ENCODE data around the gene TTC22.
A peak's percentile ranks its signal among the peaks of the same experiment; 100 is the strongest.

TTC22 gene

GRCh38 chr1:54800899-54801759 is at the start of gene TTC22:
Gene TTC22 (minus strand): TSS chr1:54801323. CDS start chr1:54801163, 160 bp downstream.
- DNase-seq (ENCODE audit: low read depth in 2 of 3, low spot score in 2 of 3): peak in 2 of 3 experiments; percentile 27 to 41

GRCh38 chr1:54850737-54851136 is 49.6 kb upstream of the TTC22 start:
- no peak for DNase-seq (ENCODE audit: low read depth in 2 of 3, low spot score in 2 of 3)

- DNase-seq (ENCODE audit: low read depth in 2 of 3, low spot score in 2 of 3): no peak
These were observed 49.1 kb upstream of the TTC22 start for GRCh38 chr1:54850069-54850730.

- DNase-seq (ENCODE audit: low read depth in 2 of 3, low spot score in 2 of 3): no peak
These were observed 48.3 kb upstream of the TTC22 start for GRCh38 chr1:54849219-54850068.

- no peak for DNase-seq (ENCODE audit: low read depth in 2 of 3, low spot score in 2 of 3)
These were observed 47.2 kb upstream of the TTC22 start for GRCh38 chr1:54848134-54848948.

- no peak for DNase-seq (ENCODE audit: low read depth in 2 of 3, low spot score in 2 of 3)
These were observed 45.7 kb upstream of the TTC22 start for GRCh38 chr1:54846716-54847284.

GRCh38 chr1:54846301-54846700 is 45.2 kb upstream of the TTC22 start:
- no peak for DNase-seq (ENCODE audit: low read depth in 2 of 3, low spot score in 2 of 3)

GRCh38 chr1:54845772-54846171 is 44.6 kb upstream of the TTC22 start:
- no peak for DNase-seq (ENCODE audit: low read depth in 2 of 3, low spot score in 2 of 3)

GRCh38 chr1:54844564-54844963 is 43.4 kb upstream of the TTC22 start:
- no peak for DNase-seq (ENCODE audit: low read depth in 2 of 3, low spot score in 2 of 3)

- no peak for DNase-seq (ENCODE audit: low read depth in 2 of 3, low spot score in 2 of 3)
These were observed 42.3 kb upstream of the TTC22 start for GRCh38 chr1:54843449-54843848.

GRCh38 chr1:54842963-54843362 is 41.8 kb upstream of the TTC22 start:
- DNase-seq (ENCODE audit: low read depth in 2 of 3, low spot score in 2 of 3): no peak

GRCh38 chr1:54842206-54842915 is 41.2 kb upstream of the TTC22 start:
- no peak for DNase-seq (ENCODE audit: low read depth in 2 of 3, low spot score in 2 of 3)

GRCh38 chr1:54839824-54840223 is 38.7 kb upstream of the TTC22 start:
- no peak for DNase-seq (ENCODE audit: low read depth in 2 of 3, low spot score in 2 of 3)

GRCh38 chr1:54838565-54839180 is 37.5 kb upstream of the TTC22 start:
- DNase-seq (ENCODE audit: low read depth in 2 of 3, low spot score in 2 of 3): no peak

- no peak for DNase-seq (ENCODE audit: low read depth in 2 of 3, low spot score in 2 of 3)
These were observed 36.1 kb upstream of the TTC22 start for GRCh38 chr1:54837002-54837853.

- no peak for DNase-seq (ENCODE audit: low read depth in 2 of 3, low spot score in 2 of 3)
These were observed 35.5 kb upstream of the TTC22 start for GRCh38 chr1:54836594-54836993.

- no peak for DNase-seq (ENCODE audit: low read depth in 2 of 3, low spot score in 2 of 3)
These were observed 34.8 kb upstream of the TTC22 start for GRCh38 chr1:54835970-54836369.

- DNase-seq (ENCODE audit: low read depth in 2 of 3, low spot score in 2 of 3): no peak
These were observed 34.2 kb upstream of the TTC22 start for GRCh38 chr1:54835131-54835898.

Data from activated CD8-positive, alpha-beta memory T cell treated with anti-CD3 and anti-CD28 coated beads for 48 hours (primary cell).